HG03521 (cell line): ENCODE results near the gene MBP.

ENCODE experiments used
- ATAC-seq: cut with Tn5 transposase; IDR thresholded peaks from one replicate; pipeline ENCODE4 v1.9.1; 2021; ENCODE audit warnings: mild to moderate bottlenecking, moderate library complexity; ENCODE audit not compliant: unreplicated experiment

Gene MBP

GRCh38 chr18:77151772-77152520 is 19.4 kb upstream of the MBP start:
- ATAC-seq: no peak

DNA sequence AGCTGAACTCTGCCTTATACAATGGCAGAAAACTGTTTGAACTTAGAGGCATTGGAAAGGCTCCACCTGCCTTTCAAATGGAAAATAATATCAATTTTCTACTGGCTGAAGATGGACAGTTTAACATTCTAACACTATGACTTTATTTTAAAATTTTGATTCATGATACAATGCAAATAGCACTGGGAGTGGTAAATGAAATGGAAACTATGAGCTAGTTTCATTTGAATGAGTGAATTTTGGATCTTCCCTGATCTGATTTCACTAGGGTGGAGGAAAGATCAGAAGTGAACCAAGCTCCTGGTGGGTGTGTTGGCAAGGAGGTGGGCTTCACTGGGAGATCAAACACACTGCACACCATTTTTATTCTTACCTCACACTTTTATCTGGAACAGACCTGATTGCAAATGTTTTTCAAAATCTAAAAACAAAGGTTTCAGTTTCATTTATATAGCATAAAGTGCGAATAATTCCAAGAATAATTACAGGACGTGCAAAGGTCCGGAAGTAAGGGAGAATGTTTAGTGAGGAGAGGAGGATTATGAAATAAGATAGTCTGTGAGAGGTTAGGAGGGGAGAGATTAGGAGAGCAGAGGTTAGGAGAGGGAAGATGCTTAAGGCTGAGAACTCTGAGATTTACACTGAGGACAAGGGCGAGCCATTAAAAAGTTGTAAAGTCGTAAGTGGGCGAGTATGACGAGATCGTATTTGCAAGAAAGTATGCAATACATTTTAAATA is 18.6 kb upstream of the MBP start:
- no peak for ATAC-seq

DNA sequence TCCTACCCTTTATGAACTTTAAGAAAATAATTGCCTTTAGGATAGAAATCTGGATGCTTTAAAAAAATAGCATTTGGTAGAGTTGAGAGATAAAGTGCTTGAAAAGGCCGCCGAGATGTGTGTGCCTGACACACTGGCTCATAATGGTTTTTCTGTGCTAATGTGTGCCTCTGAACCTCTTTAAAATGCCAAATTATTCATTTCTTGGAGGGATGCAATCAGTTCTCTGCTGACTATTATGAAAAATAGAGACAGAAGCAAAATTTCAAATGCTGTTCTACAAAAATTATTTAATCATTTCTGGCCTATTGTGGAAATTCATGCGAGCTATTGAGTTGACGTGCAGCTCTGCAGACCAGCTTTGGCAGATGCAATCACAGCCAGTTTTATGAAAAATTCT is 18.0 kb upstream of the MBP start:
- ATAC-seq: no peak

DNA sequence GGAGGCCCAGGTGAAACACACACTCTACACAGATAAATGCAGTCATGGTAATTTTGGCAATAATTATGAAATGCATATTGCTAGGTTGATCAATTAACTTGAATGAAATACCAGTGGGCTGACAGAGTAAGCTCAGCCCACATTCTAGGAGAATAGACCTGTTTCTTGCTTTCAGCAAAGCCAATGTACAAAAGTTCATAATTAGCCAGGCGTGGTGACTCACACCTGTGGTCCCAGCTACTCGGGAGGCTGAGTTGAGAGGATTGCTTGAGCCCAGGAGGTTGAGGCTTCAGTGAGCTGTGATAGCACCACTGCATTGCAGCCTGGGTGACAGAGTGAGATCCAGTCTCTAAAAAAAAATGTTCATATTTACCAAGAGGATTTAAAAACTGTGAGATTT is 15.7 kb upstream of the MBP start:
- no peak for ATAC-seq

GRCh38 chr18:77147418-77147852 is 14.9 kb upstream of the MBP start:
- no peak for ATAC-seq

GRCh38 chr18:77146249-77147080 is 13.9 kb upstream of the MBP start:
- ATAC-seq: no peak

DNA sequence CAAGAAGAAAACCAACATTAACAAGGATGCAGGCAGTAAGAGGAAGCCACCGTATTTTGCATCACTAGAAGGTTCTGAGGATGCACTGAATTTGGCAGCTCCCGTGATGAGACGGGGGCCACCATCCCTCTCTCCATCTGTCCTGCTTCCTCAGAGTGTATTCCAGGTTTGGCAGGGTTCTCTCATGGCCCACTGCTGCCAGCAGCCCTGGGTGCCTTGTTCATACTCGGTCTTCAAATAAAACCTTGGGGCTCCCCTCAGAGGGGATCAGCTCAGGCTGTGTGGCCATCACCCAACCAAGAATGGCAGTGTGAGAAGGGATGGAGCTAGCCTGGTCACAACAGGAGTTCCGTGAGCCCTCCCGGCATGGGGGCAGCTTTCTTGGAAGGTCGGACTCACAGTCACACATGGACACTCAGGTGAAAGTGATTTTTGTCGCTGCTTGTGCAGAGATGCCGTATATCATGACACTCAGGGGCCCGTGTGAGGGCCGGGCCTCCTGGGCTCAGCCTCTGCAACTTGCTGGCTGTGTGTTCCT is 12.8 kb upstream of the MBP start:
- no peak for ATAC-seq

GRCh38 chr18:77144451-77145118 is 12.0 kb upstream of the MBP start:
- no peak for ATAC-seq

- no peak for ATAC-seq
Observed at GRCh38 chr18:77144046-77144445, 11.5 kb upstream of the MBP start.

GRCh38 chr18:77143196-77143595 is 10.6 kb upstream of the MBP start:
- ATAC-seq: no peak

- no peak for ATAC-seq
Observed at GRCh38 chr18:77141401-77142118, 9.0 kb upstream of the MBP start.

DNA sequence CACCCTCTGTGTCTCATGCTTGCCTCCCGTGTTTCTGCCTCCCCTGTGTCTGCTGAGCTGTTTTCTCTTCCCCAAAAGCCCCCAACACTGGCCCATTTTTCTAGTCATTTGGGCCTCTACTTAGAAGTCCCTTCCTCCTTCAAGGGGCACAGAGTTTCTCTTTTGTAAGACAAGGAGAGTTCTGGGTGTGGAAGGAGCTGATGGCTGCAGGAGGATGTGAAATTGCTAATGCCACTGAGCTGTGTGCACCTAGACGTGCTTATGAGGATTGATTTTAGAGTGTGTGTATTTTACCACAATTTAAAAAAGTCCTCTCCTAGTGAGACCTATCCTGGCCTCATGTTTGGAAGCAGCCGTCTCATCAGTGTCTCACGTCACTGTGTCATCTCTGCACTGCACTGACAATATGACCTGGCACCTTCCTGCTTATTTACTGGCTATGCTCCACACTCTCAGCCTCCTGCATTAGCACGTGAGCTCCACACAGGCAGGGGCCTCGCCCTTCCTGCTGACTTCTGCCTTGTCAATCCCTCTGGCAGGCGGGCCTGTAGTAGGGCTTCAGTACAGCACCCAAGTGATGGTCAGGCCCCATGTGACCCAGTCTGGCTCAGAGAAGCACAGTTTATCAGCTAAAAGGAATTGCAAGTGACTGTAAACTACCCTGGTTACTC is 8.0 kb upstream of the MBP start:
- no peak for ATAC-seq

GRCh38 chr18:77140030-77140429 is 7.4 kb upstream of the MBP start:
- no peak for ATAC-seq

GRCh38 chr18:77139619-77140018 is 7.0 kb upstream of the MBP start:
- no peak for ATAC-seq

GRCh38 chr18:77138270-77138669 is 5.7 kb upstream of the MBP start:
- no peak for ATAC-seq

GRCh38 chr18:77137851-77138250 is 5.3 kb upstream of the MBP start:
- no peak for ATAC-seq

DNA sequence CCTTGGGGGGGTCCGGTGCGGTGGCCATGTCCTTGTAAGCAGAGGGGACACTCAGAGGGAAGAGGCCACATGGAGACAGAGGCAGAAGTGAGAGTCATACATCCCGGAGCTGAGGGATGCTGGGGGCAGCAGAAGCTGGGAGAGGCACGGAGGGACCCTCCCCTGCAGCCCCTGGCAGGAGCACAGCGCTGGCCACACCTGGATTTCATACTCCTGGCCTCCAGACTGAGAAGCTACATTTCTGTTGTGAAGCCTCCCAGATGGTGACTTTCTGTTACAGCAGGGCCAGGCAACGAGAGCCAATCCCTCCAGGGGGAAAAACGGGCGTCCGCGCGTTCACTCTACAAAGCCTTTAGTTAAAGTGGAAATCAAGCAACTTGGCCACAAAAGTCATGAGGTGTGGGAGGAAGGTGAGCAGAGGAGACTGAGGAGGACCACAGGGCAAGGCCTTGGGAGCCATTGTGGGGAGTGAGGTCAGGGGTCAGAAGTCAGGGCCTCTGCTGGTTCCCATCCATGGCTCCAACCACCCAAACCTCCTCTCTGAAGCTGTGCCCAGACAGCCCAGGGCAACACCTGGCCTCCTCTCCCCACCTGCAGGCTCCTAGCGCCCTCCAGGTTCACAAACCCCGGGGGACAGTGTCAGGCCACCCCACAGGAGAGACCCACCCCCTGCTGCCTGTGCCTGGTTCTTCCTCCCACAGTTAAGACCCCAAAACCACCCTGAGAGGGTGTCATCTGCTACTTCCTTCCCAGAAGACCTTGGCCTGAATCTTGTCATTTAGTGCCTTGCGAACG is 4.5 kb upstream of the MBP start:
- no peak for ATAC-seq

DNA sequence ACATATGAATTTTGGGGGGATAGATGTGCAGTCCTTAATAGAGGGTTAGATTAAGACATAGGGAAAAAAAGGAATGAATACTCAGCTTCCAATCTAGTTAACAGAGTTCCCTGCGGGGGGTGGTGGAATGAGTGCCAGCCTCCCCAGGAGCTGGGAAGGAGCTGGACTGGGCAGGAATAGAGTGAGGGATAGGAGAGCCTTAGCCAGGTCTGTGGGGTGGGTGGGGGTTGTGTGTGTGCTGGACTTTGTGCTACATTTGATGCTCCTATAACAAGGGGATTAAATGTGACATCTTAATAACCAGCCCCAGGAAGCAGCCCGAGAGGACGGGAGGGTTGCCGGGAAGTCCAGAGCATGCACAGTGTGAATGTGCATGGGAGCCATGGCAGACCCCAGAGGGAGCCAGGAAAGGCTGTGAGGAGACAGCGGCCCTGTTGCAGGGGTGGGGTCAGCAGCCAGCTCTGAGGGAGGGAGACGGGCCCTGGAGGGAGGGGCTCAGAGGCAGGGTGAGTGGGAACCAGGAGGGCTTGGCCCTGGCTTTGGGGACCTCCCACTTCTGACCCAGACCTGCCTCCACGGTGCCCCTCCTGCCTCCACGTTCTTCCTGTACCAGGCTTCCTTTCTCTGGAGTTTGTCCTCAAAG is 3.6 kb upstream of the MBP start:
- no peak for ATAC-seq
